ENCODE results near the gene SNRNP27. TPM values are rescaled to one million over a fixed set of nuclear protein-coding genes. Genes with fewer than 3 reads are reported as not detected.

SNRNP27 gene
- total and polyA plus RNA-seq, 2 of the 8 experiments (the other 6 are each of a cell fraction or from before 2014, with no cell fraction given): 11.1 to 40.5 TPM

GRCh38 chr2:69926849-69927515 lies 33.2 kb downstream of the SNRNP27 start:
- H3K4me3 ChIP-seq (ENCODE audit: extremely low read depth in 1 of 4, insufficient read depth in 2 of 4, low read depth in 3 of 4, low read length in 4 of 4): no peak overlapping the region
- H3K27ac ChIP-seq (ENCODE audit: low read depth, low read length): no peak overlapping the region
- peaks cover 0 to 1% (median 0%) of the 10 kb centered on the region in 4 experiments; a peak in 1 of 8 replicates for H3K36me3 ChIP-seq (ENCODE audit: control insufficient read depth in 2 of 4, insufficient read depth in 4 of 4, low read length in 3 of 4)
- no peak overlapping the region for H3K14ac ChIP-seq (ENCODE audit: insufficient read length)
- H3K9me3 ChIP-seq (ENCODE audit: insufficient read depth in 2 of 2, low read depth in 1 of 2, low read length in 1 of 2): no peaks in the 10 kb centered on the region
- no peaks in the 10 kb centered on the region for H3K4me1 ChIP-seq (replicated peaks in 1 of 4; ENCODE audit: control insufficient read depth in 3 of 4, insufficient read depth in 4 of 4, low read length in 3 of 4)
- ChIA-PET CTCF (ENCODE audit: partially characterized antibody) (interaction anchor here (1.0 to 1.1 kb wide), 2 partner anchors 128 to 217 kb away, joined by 3 read pairs; no protein-coding TSS in a partner anchor), POLR2A (ENCODE audit: partially characterized antibody) (interaction anchor here (0.7 to 0.8 kb wide), 2 partner anchors 13 to 36 kb away, joined by 3 read pairs; partner anchors contain the start of gene MXD1)
- H2BK120ac ChIP-seq (replicated peaks; ENCODE audit: low read depth, low read length): no peak overlapping the region
- no peak for DNase-seq (ENCODE audit: low read depth in 1 of 2, low spot score in 2 of 2)
- H3K23me2 ChIP-seq (ENCODE audit: low read depth, low read length): no peaks in the 10 kb centered on the region
- H3K79me1 ChIP-seq (ENCODE audit: low read depth, low read length): no peaks in the 10 kb centered on the region
- no peak overlapping the region for H3K56ac ChIP-seq (replicated peaks; ENCODE audit: insufficient read length, low read depth, low read length)
- H2BK15ac ChIP-seq (ENCODE audit: low read length): no peak overlapping the region
- H2BK12ac ChIP-seq (ENCODE audit: low read depth, low read length): no peak overlapping the region
- no peaks in the 10 kb centered on the region for H4K20me1 ChIP-seq (replicated peaks in 1 of 2; ENCODE audit: control insufficient read depth in 1 of 2, insufficient read depth in 2 of 2, low read length in 2 of 2)
- no peak overlapping the region for H3K23ac ChIP-seq (ENCODE audit: insufficient read length)
- no peak overlapping the region for H2BK20ac ChIP-seq (ENCODE audit: low read length)
- no peak overlapping the region for H2AK5ac ChIP-seq (ENCODE audit: low read depth, low read length)
- H3K79me2 ChIP-seq (ENCODE audit: control insufficient read depth in 1 of 2, insufficient read depth in 2 of 2, low read length in 2 of 2): no peaks in the 10 kb centered on the region
- no peak overlapping the region for H3K9ac ChIP-seq (replicated peaks in 1 of 4; ENCODE audit: extremely low read depth in 1 of 4, low read depth in 3 of 4, low read length in 3 of 4)
- H3K18ac ChIP-seq (ENCODE audit: extremely low read depth, low read length): no peak overlapping the region
- H4K8ac ChIP-seq (ENCODE audit: extremely low read depth, insufficient read depth, low read length): no peak overlapping the region
- H3K4ac ChIP-seq (replicated peaks; ENCODE audit: insufficient read length, low read depth, low read length): no peak overlapping the region
- H2AFZ ChIP-seq (ENCODE audit: low read length): no peak overlapping the region
- H3K27me3 ChIP-seq (replicated peaks in 1 of 4; ENCODE audit: control insufficient read depth in 3 of 4, extremely low read depth in 1 of 4, insufficient read depth in 3 of 4, low read length in 3 of 4): no peaks in the 10 kb centered on the region
- 100% methylated on average over 3 of the region's 3 CpGs; no CpG with 5 or more reads in 1 of the 2 experiments for WGBS, 2 experiments (ENCODE audit: extremely low coverage in 1 of 2, insufficient coverage in 1 of 2, insufficient read length in 1 of 2, insufficient replicate concordance in 2 of 2, low coverage in 1 of 2, low lambda C conversion rate in 2 of 2, missing lambda C conversion rate in 1 of 2)
- no peak overlapping the region for H2BK5ac ChIP-seq (ENCODE audit: low read depth, low read length)
- no peak for FAIRE-seq
- H4K5ac ChIP-seq (ENCODE audit: insufficient read length, low read depth, low read length): no peak overlapping the region
- H3K4me2 ChIP-seq (ENCODE audit: insufficient read depth in 1 of 2, low read depth in 2 of 2, low read length in 2 of 2): no peak overlapping the region
- no peak overlapping the region for H4K91ac ChIP-seq (replicated peaks; ENCODE audit: insufficient read length, low read length)
- TF ChIP-seq ZNF274 (IDR thresholded peaks at IDR 0.05; ENCODE audit: borderline replicate concordance, extremely low read depth, low read length): no peak
- no peak for TF ChIP-seq EGR1 (IDR thresholded peaks at IDR 0.05; ENCODE audit: borderline replicate concordance, low read depth, low read length)
- no peak for TF ChIP-seq POLR2A (IDR thresholded peaks at IDR 0.05; ENCODE audit: control extremely low read depth in 1 of 2, low read depth in 2 of 2, low read length in 2 of 2)
- no peak for TF ChIP-seq POLR2AphosphoS5 (IDR thresholded peaks at IDR 0.05; ENCODE audit: low read depth, low read length)
- no peak for TF ChIP-seq SUZ12 (IDR thresholded peaks at IDR 0.05; ENCODE audit: low read length)
- no peak for TF ChIP-seq CEBPB (IDR thresholded peaks at IDR 0.05; ENCODE audit: low read depth, low read length)
- no peak for TF ChIP-seq RFX5 (IDR thresholded peaks at IDR 0.05; ENCODE audit: borderline replicate concordance, low read depth, low read length)
- TF ChIP-seq YY1 (IDR thresholded peaks at IDR 0.05; ENCODE audit: low read depth, low read length): no peak
- TF ChIP-seq SP2 (IDR thresholded peaks at IDR 0.05; ENCODE audit: low read length): no peak
- TF ChIP-seq CTCF (IDR thresholded peaks at IDR 0.05; ENCODE audit: control extremely low read depth in 1 of 3, insufficient read depth in 1 of 3, low read depth in 1 of 3, low read length in 3 of 3): no peak
- no peak for TF ChIP-seq JUND (IDR thresholded peaks at IDR 0.05; ENCODE audit: low read length)
- no peak for TF ChIP-seq KDM1A (IDR thresholded peaks at IDR 0.05; ENCODE audit: borderline replicate concordance, low read length)

All from H1 (cell line).